GOT3 (cell line): ENCODE measurements around the gene INO80D.
"Not testable (repeated sequence)": the region's sequence is repeated elsewhere in the genome, so short reads cannot be mapped to it uniquely, and the experiment has no call there.

Experiments
- DNase-seq: peaks from one replicate; lab custom pipeline; 2025; ENCODE audit warnings: mixed read lengths; lab: John Stamatoyannopoulos, UW

The INO80D gene

GRCh38 chr2:206083602-206084438 lies 2.2 kb downstream of the INO80D start:
- no peak for DNase-seq

GRCh38 chr2:206082298-206082843 lies 3.6 kb downstream of the INO80D start:
- DNase-seq: no peak

DNA sequence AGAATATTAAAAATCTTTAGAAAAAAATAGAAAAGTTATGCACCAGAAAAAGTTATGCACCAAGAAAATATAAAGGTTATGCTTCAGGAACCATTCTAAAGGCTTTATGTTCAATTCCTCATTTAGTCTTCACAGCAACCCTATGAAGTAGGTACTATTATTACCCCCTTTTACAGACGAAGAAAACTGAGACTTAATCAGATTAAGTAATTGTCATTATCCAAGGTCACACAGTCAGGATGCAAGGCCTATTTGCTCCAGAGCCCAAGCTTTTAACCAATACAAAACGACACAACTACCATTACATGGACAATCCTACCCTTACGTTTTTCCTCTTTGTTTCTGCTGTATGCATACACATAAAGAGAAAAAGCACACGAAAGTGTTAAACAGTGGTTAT lies 5.0 kb downstream of the INO80D start:
- no peak for DNase-seq

GRCh38 chr2:206079699-206080465 lies 6.1 kb downstream of the INO80D start:
- no peak for DNase-seq

DNA sequence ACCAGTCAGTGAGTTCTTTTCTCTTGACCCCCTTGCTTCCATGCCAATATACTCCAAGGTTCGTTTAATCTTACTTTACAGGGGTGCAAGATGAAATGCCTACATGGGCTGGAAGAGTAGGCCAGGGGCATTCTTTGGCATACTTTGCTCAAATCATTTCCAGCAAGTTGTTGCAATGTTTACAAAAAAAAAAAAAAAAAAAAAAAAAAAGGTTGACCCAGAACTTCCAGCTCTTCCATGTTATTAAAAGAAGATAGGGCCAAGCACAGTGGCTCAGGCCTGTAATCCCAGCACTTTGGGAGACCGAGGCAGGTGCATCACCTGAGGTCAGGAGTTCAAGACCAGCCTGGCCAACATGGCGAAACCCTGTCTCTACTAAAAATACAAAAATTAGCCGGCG lies 8.1 kb downstream of the INO80D start:
- DNase-seq: not testable (repeated sequence)

- no peak for DNase-seq
Measured at GRCh38 chr2:206075113-206075512, 10.9 kb downstream of the INO80D start.

DNA sequence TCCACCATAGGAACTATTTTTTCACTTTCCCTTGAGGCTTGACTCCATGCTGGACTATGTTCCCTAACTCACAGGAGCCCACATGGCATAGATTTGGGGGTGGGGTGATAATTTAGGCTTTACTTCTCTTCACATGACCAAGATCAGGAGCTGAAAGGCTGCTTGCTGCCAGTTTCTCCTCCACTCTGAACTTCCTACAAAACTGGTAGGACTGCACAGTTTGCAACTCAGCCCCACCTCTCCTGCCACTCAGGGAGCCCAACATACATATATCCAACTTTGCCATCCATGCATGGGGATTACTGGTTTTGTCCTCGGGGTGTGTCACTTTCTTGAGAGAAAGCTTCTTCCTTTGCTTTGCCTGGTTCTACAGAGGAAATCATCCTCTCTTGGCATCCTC lies 14.2 kb downstream of the INO80D start:
- no peak for DNase-seq

- DNase-seq: no peak
Measured at GRCh38 chr2:206069417-206069816, 16.6 kb downstream of the INO80D start.

- no peak for DNase-seq
Measured at GRCh38 chr2:206068207-206068606, 17.8 kb downstream of the INO80D start.

DNA sequence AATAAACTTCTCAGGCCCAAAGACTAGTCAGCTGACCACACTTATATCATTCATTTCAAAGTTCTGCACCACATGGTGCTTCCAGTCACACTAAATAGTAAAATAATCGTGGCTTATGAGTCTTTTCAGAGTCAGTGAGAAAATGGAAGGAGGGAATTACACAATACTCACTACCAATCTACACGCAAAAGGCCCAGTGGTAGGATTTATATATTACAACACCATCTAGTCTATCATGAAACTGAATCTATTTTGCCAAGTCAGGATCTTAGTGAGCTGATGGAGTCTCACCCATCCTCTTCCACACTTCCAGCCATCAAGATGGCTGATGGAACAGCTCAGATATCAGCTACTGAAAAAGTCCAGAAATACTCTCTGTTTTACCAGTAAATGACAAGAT lies 21.9 kb downstream of the INO80D start:
- no peak for DNase-seq

GRCh38 chr2:206063635-206064034 lies 22.3 kb downstream of the INO80D start:
- DNase-seq: no peak

- DNase-seq: no peak
Measured at GRCh38 chr2:206062724-206063123, 23.2 kb downstream of the INO80D start.

- no peak for DNase-seq
Measured at GRCh38 chr2:206056286-206056685, 29.7 kb downstream of the INO80D start.

- no peak for DNase-seq
Measured at GRCh38 chr2:206054952-206055351, 31.0 kb downstream of the INO80D start.

GRCh38 chr2:206051912-206052311 lies 34.1 kb downstream of the INO80D start:
- no peak for DNase-seq

GRCh38 chr2:206049392-206049791 lies 36.6 kb downstream of the INO80D start:
- no peak for DNase-seq

- no peak for DNase-seq
Measured at GRCh38 chr2:206045251-206045650, 40.7 kb downstream of the INO80D start.

DNA sequence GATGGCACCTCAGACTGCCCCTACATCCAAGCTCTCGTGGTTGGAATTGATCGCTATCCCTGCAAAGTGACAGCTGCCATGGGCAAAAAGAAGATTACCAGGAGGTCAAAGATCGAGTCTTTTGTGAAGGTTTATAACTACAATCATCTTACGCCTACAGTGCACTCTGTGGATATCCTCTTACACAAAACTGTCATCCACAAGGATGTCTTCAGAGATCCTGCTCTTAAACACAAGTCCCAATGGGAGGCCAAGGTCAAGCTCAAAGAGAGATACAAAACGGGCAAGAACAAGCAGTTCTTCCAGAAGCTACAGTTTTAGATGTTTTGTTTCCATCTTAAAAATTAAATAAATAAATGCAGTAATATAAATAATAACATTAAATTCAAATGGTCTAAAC lies 45.4 kb downstream of the INO80D start:
- no peak for DNase-seq

GRCh38 chr2:206035393-206035792 lies 50.6 kb downstream of the INO80D start:
- DNase-seq: not testable (repeated sequence)

DNA sequence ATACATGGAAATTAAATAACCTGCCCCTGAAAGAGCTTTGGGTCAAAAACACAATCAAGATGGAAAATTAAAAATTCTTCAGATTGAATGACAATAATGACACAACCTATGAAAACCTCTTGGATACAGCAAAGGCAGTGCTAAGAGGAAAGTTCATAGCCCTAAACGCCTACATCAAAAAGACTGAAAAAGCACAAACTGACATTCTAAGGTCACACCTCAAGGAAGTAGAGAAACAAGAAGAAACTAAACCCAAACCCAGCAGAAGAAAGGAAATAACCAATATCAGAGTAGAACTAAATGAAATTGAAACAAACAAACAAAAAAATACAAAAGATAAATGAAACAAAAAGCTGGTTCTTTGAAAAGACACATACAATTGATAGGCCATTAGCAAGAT lies 52.5 kb downstream of the INO80D start:
- not testable (repeated sequence) for DNase-seq

DNA sequence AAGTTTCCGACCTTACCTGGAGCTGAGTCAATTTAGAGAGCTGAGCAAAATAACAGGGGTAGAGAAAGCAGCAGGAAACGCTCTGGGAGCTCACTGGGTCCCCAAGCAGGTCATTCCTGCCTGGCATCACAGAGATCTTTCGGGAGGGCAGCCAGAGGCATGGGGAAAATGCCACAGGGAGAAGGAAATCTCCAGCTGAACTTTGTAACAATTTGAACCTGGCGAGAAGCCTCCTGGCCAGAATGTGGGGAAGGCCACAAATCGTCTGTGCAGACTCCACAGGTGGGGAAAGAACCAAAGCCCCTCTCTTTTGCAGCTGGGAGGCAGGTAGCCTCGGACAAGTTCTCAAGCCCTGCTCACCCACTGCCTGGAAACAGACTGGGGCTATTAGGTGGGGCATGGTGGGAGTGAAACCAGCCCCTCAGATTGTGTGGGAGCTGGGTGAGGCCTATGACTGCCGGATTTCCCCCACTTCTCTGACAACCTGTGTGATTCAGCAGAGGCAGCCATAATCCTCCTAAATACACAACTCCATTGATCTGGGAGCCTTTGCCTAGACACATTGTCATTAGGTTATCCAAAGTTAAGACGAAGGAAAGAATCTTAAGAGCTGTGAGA lies 53.9 kb downstream of the INO80D start:
- DNase-seq: peak; percentile 98

- DNase-seq: no peak
Measured at GRCh38 chr2:206031162-206031784, 54.7 kb downstream of the INO80D start.
